GM12865 (cell line): ENCODE data around the gene FOXL3.

Experiments
- DNase-seq: peaks from one replicate; pipeline ENCODE4 v3.0.0; 2010; ENCODE audit warnings: low read depth
- H3K4me3 ChIP-seq: 2 replicates; pipeline ENCODE4 v1.5.1; 2011; ENCODE audit warnings: mild to moderate bottlenecking, low read depth, low read length, control low read depth
- TF ChIP-seq, protein P1 (sequence below): IDR thresholded peaks from 2 replicates; pipeline ENCODE4 v1.5.1; 2011; ENCODE audit warnings: low read length, control low read depth, low read depth, inconsistent platforms; ENCODE audit not compliant: insufficient read depth; ENCODE audit errors: missing control alignments

FOXL3 gene

GRCh38 chr7:311796-312195 is 21.8 kb downstream of the FOXL3 start:
- TF ChIP-seq, protein P1, sequence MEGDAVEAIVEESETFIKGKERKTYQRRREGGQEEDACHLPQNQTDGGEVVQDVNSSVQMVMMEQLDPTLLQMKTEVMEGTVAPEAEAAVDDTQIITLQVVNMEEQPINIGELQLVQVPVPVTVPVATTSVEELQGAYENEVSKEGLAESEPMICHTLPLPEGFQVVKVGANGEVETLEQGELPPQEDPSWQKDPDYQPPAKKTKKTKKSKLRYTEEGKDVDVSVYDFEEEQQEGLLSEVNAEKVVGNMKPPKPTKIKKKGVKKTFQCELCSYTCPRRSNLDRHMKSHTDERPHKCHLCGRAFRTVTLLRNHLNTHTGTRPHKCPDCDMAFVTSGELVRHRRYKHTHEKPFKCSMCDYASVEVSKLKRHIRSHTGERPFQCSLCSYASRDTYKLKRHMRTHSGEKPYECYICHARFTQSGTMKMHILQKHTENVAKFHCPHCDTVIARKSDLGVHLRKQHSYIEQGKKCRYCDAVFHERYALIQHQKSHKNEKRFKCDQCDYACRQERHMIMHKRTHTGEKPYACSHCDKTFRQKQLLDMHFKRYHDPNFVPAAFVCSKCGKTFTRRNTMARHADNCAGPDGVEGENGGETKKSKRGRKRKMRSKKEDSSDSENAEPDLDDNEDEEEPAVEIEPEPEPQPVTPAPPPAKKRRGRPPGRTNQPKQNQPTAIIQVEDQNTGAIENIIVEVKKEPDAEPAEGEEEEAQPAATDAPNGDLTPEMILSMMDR = no peak
- H3K4me3 ChIP-seq = no peak overlapping the region
- no peak for DNase-seq

DNA sequence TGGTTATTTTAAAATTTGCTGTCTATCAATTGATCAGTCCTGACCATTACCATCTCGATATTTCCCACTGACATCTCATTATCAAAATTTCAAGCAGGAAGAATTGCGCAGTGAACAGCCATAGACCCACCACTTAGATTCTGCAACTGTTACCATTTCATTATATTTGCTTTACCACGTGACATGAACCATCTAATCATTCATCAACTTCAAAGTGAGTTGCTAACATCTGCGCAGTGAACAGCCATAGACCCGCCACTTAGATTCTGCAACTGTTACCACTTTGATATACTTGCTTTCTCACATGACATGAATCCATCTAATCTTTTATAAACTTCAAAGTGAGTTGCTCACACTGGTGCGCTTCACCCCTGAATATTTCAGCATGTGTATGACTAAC is 22.5 kb downstream of the FOXL3 start:
- DNase-seq = no peak

GRCh38 chr7:314853-315252 is 24.9 kb downstream of the FOXL3 start:
- no peak overlapping the region for H3K4me3 ChIP-seq
- TF ChIP-seq, protein P1 = no peak
- DNase-seq = no peak

More for the DNA sequence above, 22.5 kb downstream of the FOXL3 start:
- TF ChIP-seq, protein P1 = no peak
- H3K4me3 ChIP-seq = no peak overlapping the region

DNA sequence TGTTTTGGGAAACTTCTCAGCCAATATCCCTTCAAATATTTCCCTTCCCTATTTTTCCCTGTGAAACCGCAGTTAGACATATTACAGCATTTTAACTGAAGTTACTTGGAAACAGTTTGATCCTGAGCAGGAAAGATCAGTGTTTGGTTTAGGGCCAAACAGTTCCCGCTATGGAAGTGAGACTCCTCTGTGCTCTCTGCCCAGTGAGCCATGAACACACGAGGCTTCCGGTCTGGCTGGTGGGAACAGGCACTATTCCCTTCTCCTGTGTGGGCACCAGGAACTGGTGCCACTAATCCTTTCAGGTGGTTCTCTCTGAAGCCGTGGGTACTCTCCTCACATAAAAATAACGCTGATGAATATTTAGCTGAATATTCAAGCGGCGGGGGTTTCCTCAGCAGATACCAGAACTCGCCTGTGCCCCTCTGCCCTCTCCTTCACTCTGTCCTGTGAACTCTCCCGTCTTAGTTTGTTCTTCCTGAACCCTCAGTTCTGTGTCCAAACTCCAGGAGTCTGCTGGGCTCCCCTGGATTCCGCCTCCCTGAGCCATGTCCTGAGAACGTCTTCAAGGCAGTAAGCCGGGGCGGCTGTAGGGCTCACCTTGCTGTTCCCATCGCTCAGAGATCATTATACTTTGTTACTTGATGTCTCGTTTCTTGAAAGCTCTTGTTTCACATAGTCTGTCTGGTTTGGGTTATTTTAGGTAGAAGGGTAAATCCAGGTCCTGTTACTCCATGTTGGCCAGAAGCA is 25.7 kb downstream of the FOXL3 start:
- TF ChIP-seq, protein P1 = no peak
- no peak for DNase-seq
- H3K4me3 ChIP-seq = no peak overlapping the region

DNA sequence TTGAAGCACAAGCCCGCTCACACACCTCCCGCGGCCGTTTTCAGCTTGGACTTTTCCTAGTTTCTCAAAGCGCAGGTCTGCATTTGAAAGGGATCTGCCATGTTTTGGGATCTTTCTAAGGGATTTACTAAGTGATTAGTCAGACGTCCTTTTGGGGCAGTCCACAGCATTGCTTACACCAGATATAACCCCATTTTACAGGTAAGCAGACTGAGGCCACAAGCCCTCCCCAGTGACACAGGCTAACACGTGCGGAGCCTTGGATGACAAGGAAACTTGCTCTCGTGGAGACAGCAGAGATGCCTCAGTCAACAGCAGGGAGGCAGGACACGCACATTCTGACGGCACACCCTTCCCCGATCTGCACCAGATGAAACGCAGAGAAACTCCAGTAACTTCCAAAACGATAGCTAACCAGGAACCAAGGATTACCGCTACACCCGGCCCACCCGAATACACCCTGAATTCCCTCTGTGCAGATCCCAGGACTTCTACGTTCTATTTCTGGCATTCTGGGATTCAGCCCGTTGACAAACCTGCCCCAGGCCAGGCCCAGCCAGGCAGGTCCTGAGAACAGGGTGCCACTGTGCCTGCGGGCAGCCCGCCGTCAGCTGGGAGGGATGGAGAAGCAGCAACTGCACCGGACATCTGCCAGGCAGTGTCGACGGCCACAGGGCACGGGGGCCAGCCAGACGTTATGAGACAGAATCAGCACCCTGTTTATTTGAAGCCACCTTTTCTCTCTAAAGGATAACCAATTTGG is 27.9 kb downstream of the FOXL3 start:
- DNase-seq = no peak
- TF ChIP-seq, protein P1 = no peak
- no peak overlapping the region for H3K4me3 ChIP-seq

DNA sequence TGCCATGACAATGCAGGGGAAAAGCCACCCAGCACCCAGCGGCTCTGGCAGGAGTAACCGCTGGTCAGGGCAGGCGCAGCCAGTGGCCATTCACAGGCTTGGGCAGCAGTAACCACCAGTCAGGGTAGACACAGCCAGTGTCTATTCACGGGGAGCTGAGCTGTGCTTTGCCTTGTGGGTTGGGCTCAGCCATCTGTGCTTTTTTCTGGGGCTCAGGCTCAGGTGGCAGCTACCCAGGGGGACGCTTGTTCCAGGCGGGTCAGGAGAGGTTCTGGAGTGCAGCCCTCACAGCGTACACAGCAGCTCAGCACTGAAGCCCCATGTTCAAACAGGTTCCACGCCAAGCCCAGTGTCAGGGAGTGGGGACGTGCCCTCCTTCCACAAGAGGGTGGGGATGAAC is 28.5 kb downstream of the FOXL3 start:
- H3K4me3 ChIP-seq = no peak overlapping the region
- TF ChIP-seq, protein P1 = no peak
- no peak for DNase-seq
